NOMO-1 (cell line): ENCODE measurements around the gene CNPY3.

ENCODE experiments used
- DNase-seq, 2 experiments: peaks; one replicate each; lab custom pipeline; 2025; ENCODE audit not compliant: unreplicated experiment in 2 of 2; lab: John Stamatoyannopoulos, UW

CNPY3 gene

DNA sequence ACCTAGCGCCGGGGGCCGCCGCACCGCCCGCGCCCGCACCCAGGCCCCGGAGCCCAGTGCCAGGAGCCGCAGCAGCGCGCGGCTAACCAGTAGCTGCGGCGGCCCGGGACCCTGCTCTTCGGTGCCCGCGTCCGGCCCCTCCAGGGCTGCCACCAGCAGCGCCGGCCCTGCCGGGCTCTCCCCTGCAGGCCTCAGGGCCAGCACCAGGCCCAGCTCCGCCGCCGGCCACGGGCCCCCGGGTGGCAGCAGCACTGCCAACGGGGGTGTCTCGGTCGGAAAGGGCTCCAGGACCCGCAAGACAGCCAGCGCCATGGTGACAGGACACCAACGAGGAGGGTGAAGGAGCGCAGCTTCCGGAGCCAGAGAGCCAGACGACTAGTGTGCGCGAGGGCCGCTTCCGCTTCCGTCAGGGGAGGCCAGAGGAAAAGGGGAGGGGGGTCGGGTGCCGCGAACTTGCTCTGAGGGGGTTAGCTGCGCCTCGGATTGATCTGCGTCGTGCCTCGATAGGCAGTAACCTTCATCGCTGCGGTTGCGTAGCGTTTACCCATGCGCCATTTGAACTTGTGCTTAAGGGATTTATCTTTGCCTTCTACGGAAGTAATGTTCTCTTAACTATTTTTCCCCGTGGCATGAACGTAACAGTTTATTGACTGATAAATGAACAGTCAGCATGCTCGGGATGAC is 49.7 kb downstream of the CNPY3 start, which contains the start of gene PEX6:
TSS of gene PEX6 (minus strand) at position 343 of the 684 bp plus-strand sequence. CDS start at position 312, 31 bp downstream.
- peak; percentile 95 to 96 for DNase-seq

DNA sequence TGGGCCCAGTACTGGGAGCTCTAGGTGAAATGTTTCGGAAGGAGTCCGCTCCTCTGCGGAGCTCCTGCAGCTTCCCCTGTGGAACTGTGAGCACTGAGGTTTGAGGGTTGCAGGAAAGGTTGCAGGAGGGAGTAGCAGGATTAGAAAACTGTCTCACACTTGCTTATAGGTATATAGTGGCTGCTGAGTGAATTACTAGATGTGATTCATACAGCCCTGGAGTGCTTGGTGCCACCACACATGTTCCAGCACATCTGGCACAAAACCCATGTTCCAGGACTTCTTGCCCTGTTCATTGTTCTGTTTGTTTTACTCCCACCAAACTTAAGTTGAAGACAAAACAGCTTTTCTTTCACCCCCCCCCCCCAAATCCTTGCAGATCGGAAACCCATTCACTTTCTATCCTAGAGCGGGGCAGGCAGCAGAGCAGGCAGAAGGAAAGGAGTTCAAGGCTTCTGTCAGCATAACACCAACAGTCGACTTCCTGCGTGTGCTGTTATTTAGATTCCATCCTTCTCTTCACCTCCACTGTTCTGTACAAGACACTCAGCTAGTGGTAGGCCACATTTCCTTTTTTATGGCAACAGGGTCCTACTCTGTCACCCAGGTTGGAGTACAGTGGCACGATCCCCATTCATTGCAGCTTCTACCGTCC is 50.4 kb downstream of the CNPY3 start:
- peak in 1 of 2 experiments; percentile 28 for DNase-seq

DNA sequence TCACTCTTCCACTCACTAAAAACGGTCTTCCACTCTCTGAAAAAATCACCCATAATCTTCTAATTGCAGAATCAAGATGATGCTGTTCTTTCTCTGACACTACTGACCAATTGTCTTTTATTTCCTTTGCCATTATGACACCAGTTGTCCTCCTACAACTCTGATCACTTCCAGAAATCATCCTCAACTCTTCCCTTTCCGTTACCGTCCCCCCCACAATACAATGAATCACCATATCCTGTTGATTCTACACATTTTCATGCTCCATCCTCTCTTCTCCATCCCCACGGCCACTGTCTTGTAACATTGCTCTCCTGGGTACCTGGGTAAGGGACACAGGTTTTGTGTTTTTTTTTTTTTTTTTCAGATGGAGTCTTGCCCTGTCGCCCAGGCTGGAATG is 52.6 kb downstream of the CNPY3 start:
- no peak for DNase-seq

DNA sequence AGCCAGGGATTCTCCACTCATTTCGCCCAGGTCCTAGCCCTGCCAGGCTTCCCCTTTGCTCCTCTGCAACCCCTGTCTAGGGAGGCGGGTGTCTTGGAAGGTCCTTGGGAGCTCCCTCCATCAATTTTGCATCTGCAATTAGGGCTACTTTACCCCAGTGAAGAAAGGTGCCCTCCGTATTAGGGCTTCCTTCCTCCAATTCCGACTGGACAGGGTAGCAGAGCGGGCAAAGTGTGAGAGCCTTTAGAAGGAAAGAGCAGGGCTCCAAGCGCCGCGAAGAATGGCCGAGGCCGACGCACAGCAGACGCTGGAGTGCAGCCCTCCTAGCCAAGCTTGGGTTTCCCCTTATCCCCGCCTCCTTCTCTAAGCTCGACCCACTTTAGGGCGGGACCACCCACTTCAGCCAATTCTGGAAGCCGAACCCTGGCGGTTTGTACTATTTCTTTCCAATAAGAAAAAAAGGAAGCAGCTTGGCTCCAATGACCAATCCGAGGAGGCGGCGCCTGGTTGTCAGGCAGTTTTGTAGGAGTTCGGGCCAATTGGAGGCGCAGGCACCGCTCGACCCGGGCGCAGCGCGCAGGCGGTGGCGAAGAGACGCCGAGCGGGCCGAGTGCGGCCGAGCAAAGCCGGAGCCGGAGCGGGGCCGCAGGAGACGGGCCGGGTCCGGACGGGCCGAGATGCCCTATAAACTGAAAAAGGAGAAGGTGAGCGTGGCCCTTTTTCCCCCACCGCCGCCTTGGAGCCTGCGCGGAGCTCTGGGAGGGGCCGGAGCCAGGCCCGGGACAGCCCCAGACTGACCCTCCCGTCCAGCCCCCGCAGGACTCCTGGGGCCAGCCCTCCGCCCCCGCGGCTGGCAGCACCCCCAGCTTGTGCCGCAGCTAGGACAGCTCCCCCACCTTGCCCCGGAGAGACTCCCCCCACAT is 55.0 kb downstream of the CNPY3 start, which contains the start of gene PPP2R5D:
TSS of gene PPP2R5D (plus strand) at position 570 of the 923 bp plus-strand sequence. CDS start at position 678, 108 bp downstream.
- DNase-seq: peak; percentile 99

GRCh38 chr6:42984924-42985475 is 55.7 kb downstream of the CNPY3 start:
- DNase-seq: peak in 1 of 2 experiments; percentile 13

GRCh38 chr6:42987533-42988451 is 58.5 kb downstream of the CNPY3 start:
- DNase-seq: no peak

- no peak for DNase-seq
Observed at GRCh38 chr6:42988486-42989020, 59.3 kb downstream of the CNPY3 start.
